Sigmoid colon (tissue), 7 donors: Measurements from ENCODE around the gene C1R. TPM values are rescaled to one million over a fixed set of nuclear protein-coding genes. Genes with fewer than 3 reads are reported as not detected.
A peak's percentile ranks its signal among the peaks of the same experiment; 100 is the strongest.

Source experiments
- DNase-seq: peaks from one replicate; pipeline ENCODE4 v3.0.0-alpha.2; 2019
- H3K27ac ChIP-seq, 4 donors: fragments of 200-600 bp; sonication (generic); one replicate each; pipeline ENCODE4 v1.5.1; 2016 to 2019; ENCODE audit warnings: mild to moderate bottlenecking in 1 of 4
- H3K27me3 ChIP-seq, 3 donors: fragments of 200-600 bp; sonication (generic); one replicate each; pipeline ENCODE4 v1.5.1; 2019; ENCODE audit warnings: mild to moderate bottlenecking in 1 of 3
- H3K36me3 ChIP-seq, 4 donors: fragments of 200-600 bp; sonication (generic); one replicate each; pipeline ENCODE4 v1.5.1; 2016 to 2019
- H3K4me1 ChIP-seq, 4 donors: fragments of 200-600 bp; sonication (generic); one replicate each; pipeline ENCODE4 v1.5.1; 2017 to 2019
- H3K4me3 ChIP-seq, 4 donors: fragments of 200-600 bp; sonication (generic); one replicate each; pipeline ENCODE4 v1.5.1; 2017 to 2019; ENCODE audit warnings: mild to moderate bottlenecking in 2 of 4, moderate library complexity in 1 of 4
- H3K9me3 ChIP-seq, 4 donors: fragments of 200-600 bp in 3 of 4; sonication (generic) in 3 of 4; one replicate each; pipeline versions ENCODE4 v1.5.1 to v1.6.1; 2013 to 2019
- CTCF ChIP-seq, 4 experiments: fragments of 450-650 bp in 3 of 4; fragments of 200-600 bp in 1 of 4; IDR thresholded peaks; one replicate each; pipeline ENCODE4 v1.5.1; 2016 to 2019; ENCODE audit warnings: antibody characterized with exemption in 4 of 4, mild to moderate bottlenecking in 3 of 4, moderate library complexity in 2 of 4
- EP300 ChIP-seq, 4 donors: sonication (generic); formaldehyde crosslinking; IDR thresholded peaks; one replicate each; pipeline ENCODE4 v1.6.1; 2017; ENCODE audit warnings: antibody characterized with exemption in 4 of 4
- POLR2A ChIP-seq, 2 donors: fragments of 450-650 bp; IDR thresholded peaks; one replicate each; pipeline ENCODE4 v1.6.1; 2016; ENCODE audit warnings: antibody characterized with exemption in 2 of 2, mild to moderate bottlenecking in 2 of 2, moderate library complexity in 2 of 2
- POLR2AphosphoS5 ChIP-seq, 4 donors: sonication (generic); formaldehyde crosslinking; IDR thresholded peaks; one replicate each; pipeline ENCODE4 v1.6.1; 2017; ENCODE audit warnings: antibody characterized with exemption in 4 of 4
- WGBS, 2 donors: extraction: QIAGEN DNeasy Blood & Tissue Kit; methylation state at CpG; one replicate each; pipeline ENCODE4 v1.1.7; 2013; 5-methylcytosine and 5-hydroxymethylcytosine counted together
- intact Hi-C: fragments of 100-400 bp; cut with DNase I; formaldehyde crosslinking; loops from one replicate; pipeline ENCODE4 v1.15.1; 2023
- polyA plus RNA-seq, 3 donors: library from polyadenylated mRNA; stranded (reverse); fragments of 200-250 nt; gene quantifications; one replicate each; pipeline ENCODE4 v1.2.3, GENCODE V29; 2013
- total RNA-seq, 4 donors: library from RNA; depleted of rRNA; stranded (reverse); fragments of >200 nt; gene quantifications; one replicate each; pipeline ENCODE4 v1.1.0, GENCODE V29; 2016
- donor health status: healthy with polysubstance abuse.
- donor health status: Bipolar disorder and iron deficiency.
- donor health status: healthy.

Gene C1R
- total and polyA plus RNA-seq, 7 donors: 23.8 to 493 (median 328) TPM

GRCh38 chr12:7121324-7121723 lies 29.1 kb upstream of the C1R start:
- no peaks in the 10 kb centered on the region for H3K36me3 ChIP-seq
- H3K4me3 ChIP-seq: no peak overlapping the region
- TF ChIP-seq POLR2AphosphoS5 (IDR thresholded peaks at IDR 0.05) (no peak), CTCF (IDR thresholded peaks at IDR 0.05) (no peak), POLR2A (IDR thresholded peaks at IDR 0.05) (no peak), EP300 (IDR thresholded peaks at IDR 0.05) (no peak)
- no peaks in the 10 kb centered on the region for H3K27me3 ChIP-seq
- no peak overlapping the region for H3K27ac ChIP-seq
- no peaks in the 10 kb centered on the region for H3K4me1 ChIP-seq
- 90 to 92% methylated on average over 5 of the region's 5 CpGs for WGBS, 2 donors
- DNase-seq: peak; percentile 55
- no peaks in the 10 kb centered on the region for H3K9me3 ChIP-seq
- intact Hi-C loops: no loop called here

- DNase-seq: peak; percentile 56
- WGBS, 2 donors: 89 to 93% methylated on average over 5 of the region's 5 CpGs
- peaks cover 0 to 7% (median 0%) of the 10 kb centered on the region in 4 donors for H3K36me3 ChIP-seq
- no peaks in the 10 kb centered on the region for H3K9me3 ChIP-seq
- intact Hi-C loops: no loop called here
- no peak overlapping the region for H3K4me3 ChIP-seq
- no peak for TF ChIP-seq POLR2AphosphoS5 (IDR thresholded peaks at IDR 0.05)
- TF ChIP-seq CTCF (IDR thresholded peaks at IDR 0.05): no peak
- no peak for TF ChIP-seq EP300 (IDR thresholded peaks at IDR 0.05)
- no peak for TF ChIP-seq POLR2A (IDR thresholded peaks at IDR 0.05)
- H3K27me3 ChIP-seq: no peaks in the 10 kb centered on the region
- no peak overlapping the region for H3K27ac ChIP-seq
- no peaks in the 10 kb centered on the region for H3K4me1 ChIP-seq
Observed at GRCh38 chr12:7120166-7120565, 27.9 kb upstream of the C1R start.

- intact Hi-C loops: loop anchor here (10.0 kb wide), 1 partner anchor 254 kb away; the partner anchor contains the start of gene TPI1
- Histone ChIP-seq H3K27me3 (no peaks in the 10 kb centered on the region), H3K27ac (no peak overlapping the region), H3K9me3 (no peaks in the 10 kb centered on the region), H3K36me3 (peaks cover 0 to 8% (median 0%) of the 10 kb centered on the region in 4 donors), H3K4me1 (no peaks in the 10 kb centered on the region), H3K4me3 (no peak overlapping the region)
- WGBS, 2 donors: 82 to 87% methylated on average over 3 of the region's 3 CpGs
- TF ChIP-seq EP300 (IDR thresholded peaks at IDR 0.05) (no peak), POLR2AphosphoS5 (IDR thresholded peaks at IDR 0.05) (no peak)
- DNase-seq: peak; percentile 46
Observed at GRCh38 chr12:7118881-7119280, 26.6 kb upstream of the C1R start.

GRCh38 chr12:7117670-7118069 lies 25.4 kb upstream of the C1R start:
- peak; percentile 29 for DNase-seq
- intact Hi-C loops: loop anchor here (10.0 kb wide), 1 partner anchor 253 kb away; the partner anchor contains the start of gene TPI1
- no peaks in the 10 kb centered on the region for H3K9me3 ChIP-seq
- WGBS, 2 donors: 95% methylated on average over 3 of the region's 3 CpGs
- H3K36me3 ChIP-seq: peaks cover 0 to 8% (median 0%) of the 10 kb centered on the region in 4 donors
- no peak overlapping the region for H3K27ac ChIP-seq
- H3K4me1 ChIP-seq: peaks cover 0 to 7% (median 3%) of the 10 kb centered on the region in 4 donors
- H3K27me3 ChIP-seq: no peaks in the 10 kb centered on the region
- no peak overlapping the region for H3K4me3 ChIP-seq
- TF ChIP-seq CTCF (IDR thresholded peaks at IDR 0.05) (no peak), POLR2AphosphoS5 (IDR thresholded peaks at IDR 0.05) (no peak), EP300 (IDR thresholded peaks at IDR 0.05) (no peak), POLR2A (IDR thresholded peaks at IDR 0.05) (no peak)

- 91 to 94% methylated on average over 9 of the region's 9 CpGs for WGBS, 2 donors
- Histone ChIP-seq H3K36me3 (peaks cover 0 to 8% (median 0%) of the 10 kb centered on the region in 4 donors), H3K9me3 (no peaks in the 10 kb centered on the region), H3K27me3 (no peaks in the 10 kb centered on the region), H3K27ac (no peak overlapping the region), H3K4me1 (peaks cover 0 to 7% (median 3%) of the 10 kb centered on the region in 4 donors), H3K4me3 (no peak overlapping the region)
- TF ChIP-seq CTCF (IDR thresholded peaks at IDR 0.05): no peak
- no peak for TF ChIP-seq EP300 (IDR thresholded peaks at IDR 0.05)
- no peak for TF ChIP-seq POLR2AphosphoS5 (IDR thresholded peaks at IDR 0.05)
- no peak for TF ChIP-seq POLR2A (IDR thresholded peaks at IDR 0.05)
- DNase-seq: peak; percentile 58
- intact Hi-C loops: loop anchor here (10.0 kb wide), 1 partner anchor 252 kb away; the partner anchor contains the start of gene TPI1
Observed at GRCh38 chr12:7116916-7117315, 24.7 kb upstream of the C1R start.
